ENCODE data around the gene PRKAR1B. TPM values are rescaled to one million over a fixed set of nuclear protein-coding genes. Genes with fewer than 3 reads are reported as not detected.

Gene PRKAR1B
- total RNA-seq, 1 experiment from 2014 or later, result 14.1 TPM

DNA sequence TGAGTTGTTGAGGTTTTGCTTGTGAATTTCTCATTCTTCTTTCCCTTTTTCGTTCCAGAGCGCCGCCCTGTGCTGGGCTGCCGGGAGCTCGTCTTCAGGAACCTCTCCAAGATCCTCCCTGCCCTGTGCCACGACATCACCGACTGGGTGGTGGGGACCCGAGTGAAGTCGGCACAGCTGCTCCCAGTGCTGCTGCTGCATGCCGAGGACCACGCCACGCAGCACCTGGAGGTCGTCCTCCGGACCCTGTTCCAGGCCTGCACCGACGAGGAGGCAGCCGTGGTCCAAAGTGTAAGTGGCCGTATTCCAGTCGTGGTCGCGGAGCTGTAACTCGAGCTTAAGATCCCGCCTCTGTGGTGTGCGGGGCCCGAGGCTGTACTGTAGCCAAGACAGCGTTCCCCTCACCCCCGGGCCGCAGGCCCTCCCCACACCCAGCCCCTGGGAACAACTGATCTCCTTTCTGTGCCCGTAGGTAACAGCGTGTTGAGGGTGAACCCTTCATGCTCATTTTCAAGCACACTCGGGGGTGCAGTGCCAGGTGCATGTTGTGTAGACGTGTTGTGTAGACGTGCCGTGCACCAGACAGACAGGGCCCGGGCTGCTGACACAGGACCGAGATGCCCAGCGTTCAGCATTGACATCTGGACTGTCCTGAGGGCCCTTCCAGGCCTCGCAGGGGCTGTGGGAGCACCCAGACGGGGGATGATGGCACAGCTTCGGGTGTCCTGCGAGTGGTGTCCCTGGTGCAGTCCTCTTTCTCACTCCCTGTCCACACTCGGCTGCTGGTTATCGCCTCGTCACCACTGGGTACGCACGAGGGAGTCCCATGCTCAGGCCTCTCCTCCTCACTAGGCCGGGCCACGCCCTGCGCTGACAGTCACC lies 27.7 kb upstream of the PRKAR1B start:
- DNase-seq (ENCODE audit: low read depth, low spot score), result no peak
- Histone ChIP-seq H4K20me1 (ENCODE audit: insufficient read depth) (no peaks in the 10 kb centered on the region), H3K36me3 (ENCODE audit: control insufficient read depth in 1 of 2, insufficient read depth in 2 of 2, low read length in 2 of 2) (peaks cover 15 to 38% of the 10 kb centered on the region in 2 experiments), H3K4me2 (ENCODE audit: low read length) (no peak overlapping the region), H3K9me3 (ENCODE audit: control insufficient read depth in 1 of 2, insufficient read depth in 1 of 2, low read depth in 1 of 2, low read length in 2 of 2) (no peaks in the 10 kb centered on the region), H3K9ac (ENCODE audit: low read length) (no peak overlapping the region), H3K9me2 (ENCODE audit: insufficient read depth) (no peaks in the 10 kb centered on the region), H3K79me2 (ENCODE audit: insufficient read depth, low read length) (peaks cover 22% of the 10 kb centered on the region; the same call in 1 of the 2 replicates), H3K27ac (ENCODE audit: low read depth, low read length) (no peak overlapping the region), H3K4me1 (ENCODE audit: control insufficient read depth in 1 of 2, insufficient read depth in 2 of 2, low read length in 2 of 2) (no peaks in the 10 kb centered on the region), H3K4me3 (replicated peaks in 1 of 2; ENCODE audit: low read depth in 1 of 2, low read length in 2 of 2) (no peak overlapping the region), H3K27me3 (ENCODE audit: insufficient read depth, low read length) (no peaks in the 10 kb centered on the region), H2AFZ (ENCODE audit: low read depth, low read length, poor library complexity, severe bottlenecking) (no peak overlapping the region)
- no peak for TF ChIP-seq TCF7L2 (IDR thresholded peaks at IDR 0.05; ENCODE audit: borderline replicate concordance, extremely low read depth, insufficient read depth, insufficient read length)
- TF ChIP-seq SIN3A (IDR thresholded peaks at IDR 0.05; ENCODE audit: low read depth), result no peak
- TF ChIP-seq, protein P1, sequence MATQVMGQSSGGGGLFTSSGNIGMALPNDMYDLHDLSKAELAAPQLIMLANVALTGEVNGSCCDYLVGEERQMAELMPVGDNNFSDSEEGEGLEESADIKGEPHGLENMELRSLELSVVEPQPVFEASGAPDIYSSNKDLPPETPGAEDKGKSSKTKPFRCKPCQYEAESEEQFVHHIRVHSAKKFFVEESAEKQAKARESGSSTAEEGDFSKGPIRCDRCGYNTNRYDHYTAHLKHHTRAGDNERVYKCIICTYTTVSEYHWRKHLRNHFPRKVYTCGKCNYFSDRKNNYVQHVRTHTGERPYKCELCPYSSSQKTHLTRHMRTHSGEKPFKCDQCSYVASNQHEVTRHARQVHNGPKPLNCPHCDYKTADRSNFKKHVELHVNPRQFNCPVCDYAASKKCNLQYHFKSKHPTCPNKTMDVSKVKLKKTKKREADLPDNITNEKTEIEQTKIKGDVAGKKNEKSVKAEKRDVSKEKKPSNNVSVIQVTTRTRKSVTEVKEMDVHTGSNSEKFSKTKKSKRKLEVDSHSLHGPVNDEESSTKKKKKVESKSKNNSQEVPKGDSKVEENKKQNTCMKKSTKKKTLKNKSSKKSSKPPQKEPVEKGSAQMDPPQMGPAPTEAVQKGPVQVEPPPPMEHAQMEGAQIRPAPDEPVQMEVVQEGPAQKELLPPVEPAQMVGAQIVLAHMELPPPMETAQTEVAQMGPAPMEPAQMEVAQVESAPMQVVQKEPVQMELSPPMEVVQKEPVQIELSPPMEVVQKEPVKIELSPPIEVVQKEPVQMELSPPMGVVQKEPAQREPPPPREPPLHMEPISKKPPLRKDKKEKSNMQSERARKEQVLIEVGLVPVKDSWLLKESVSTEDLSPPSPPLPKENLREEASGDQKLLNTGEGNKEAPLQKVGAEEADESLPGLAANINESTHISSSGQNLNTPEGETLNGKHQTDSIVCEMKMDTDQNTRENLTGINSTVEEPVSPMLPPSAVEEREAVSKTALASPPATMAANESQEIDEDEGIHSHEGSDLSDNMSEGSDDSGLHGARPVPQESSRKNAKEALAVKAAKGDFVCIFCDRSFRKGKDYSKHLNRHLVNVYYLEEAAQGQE (IDR thresholded peaks at IDR 0.05; ENCODE audit: low read depth), result no peak
- TF ChIP-seq POLR2AphosphoS5 (IDR thresholded peaks at IDR 0.05; ENCODE audit: low read depth, low read length), result no peak
- TF ChIP-seq EGR1 (IDR thresholded peaks at IDR 0.05; ENCODE audit: low read depth), result no peak
- TF ChIP-seq SRF (IDR thresholded peaks at IDR 0.05; ENCODE audit: low read depth), result no peak
- TF ChIP-seq EZH2 (IDR thresholded peaks at IDR 0.05), result no peak
- TF ChIP-seq, protein P2, sequence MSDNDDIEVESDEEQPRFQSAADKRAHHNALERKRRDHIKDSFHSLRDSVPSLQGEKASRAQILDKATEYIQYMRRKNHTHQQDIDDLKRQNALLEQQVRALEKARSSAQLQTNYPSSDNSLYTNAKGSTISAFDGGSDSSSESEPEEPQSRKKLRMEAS (IDR thresholded peaks at IDR 0.05), result no peak
- no TSS peak for BruUV-seq (replicated peaks)
- RAD21 ChIA-PET (ENCODE audit: low non-redundant PET in 1 of 2, low total read pairs in 2 of 2, uncharacterized antibody in 2 of 2, unreplicated experiment in 2 of 2), result no interaction called here
- intact Hi-C loops (cut with micrococcal nuclease), result no loop called here
- CTCF ChIA-PET, result no interaction called here
- ATAC-seq, result no peak
- POLR2A ChIA-PET, result no interaction called here

All from HCT116 (cell line).